ENCODE measurements around the gene TARS1. TPM values are rescaled to one million over a fixed set of nuclear protein-coding genes. Genes with fewer than 3 reads are reported as not detected.
A peak's percentile ranks its signal among the peaks of the same experiment; 100 is the strongest.

TARS1 gene
- total RNA-seq, 1 donor from 2014 or later, result 407 TPM

DNA sequence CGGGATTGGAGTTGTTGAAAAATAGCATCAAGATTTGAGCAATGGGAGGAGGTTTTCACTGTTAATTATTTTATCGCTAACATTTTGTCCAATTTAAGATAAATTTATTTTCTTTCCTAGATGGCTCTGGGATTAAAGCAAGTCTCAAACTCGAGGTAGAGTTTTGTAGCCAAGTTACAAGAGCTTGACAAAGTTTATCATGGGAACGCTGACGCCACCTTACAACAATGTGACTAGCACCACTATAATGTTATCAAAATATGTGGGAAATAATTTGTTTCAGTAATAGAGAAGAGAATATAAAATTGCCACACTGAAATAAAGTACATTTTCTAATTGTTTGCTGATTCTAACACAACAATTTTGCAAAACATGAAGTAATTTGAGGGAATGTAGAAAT lies 19.8 kb upstream of the TARS1 start:
- H3K36me3 ChIP-seq (ENCODE audit: control insufficient read depth, insufficient read depth, low read length), result no peaks in the 10 kb centered on the region
- H3K27me3 ChIP-seq (ENCODE audit: control insufficient read depth, insufficient read depth, low read length), result no peaks in the 10 kb centered on the region
- H3K4me3 ChIP-seq (ENCODE audit: low read depth, low read length), result no peak overlapping the region
- FAIRE-seq (no peak), DNase-seq (ENCODE audit: low read depth) (no peak)
- TF ChIP-seq, protein P1, sequence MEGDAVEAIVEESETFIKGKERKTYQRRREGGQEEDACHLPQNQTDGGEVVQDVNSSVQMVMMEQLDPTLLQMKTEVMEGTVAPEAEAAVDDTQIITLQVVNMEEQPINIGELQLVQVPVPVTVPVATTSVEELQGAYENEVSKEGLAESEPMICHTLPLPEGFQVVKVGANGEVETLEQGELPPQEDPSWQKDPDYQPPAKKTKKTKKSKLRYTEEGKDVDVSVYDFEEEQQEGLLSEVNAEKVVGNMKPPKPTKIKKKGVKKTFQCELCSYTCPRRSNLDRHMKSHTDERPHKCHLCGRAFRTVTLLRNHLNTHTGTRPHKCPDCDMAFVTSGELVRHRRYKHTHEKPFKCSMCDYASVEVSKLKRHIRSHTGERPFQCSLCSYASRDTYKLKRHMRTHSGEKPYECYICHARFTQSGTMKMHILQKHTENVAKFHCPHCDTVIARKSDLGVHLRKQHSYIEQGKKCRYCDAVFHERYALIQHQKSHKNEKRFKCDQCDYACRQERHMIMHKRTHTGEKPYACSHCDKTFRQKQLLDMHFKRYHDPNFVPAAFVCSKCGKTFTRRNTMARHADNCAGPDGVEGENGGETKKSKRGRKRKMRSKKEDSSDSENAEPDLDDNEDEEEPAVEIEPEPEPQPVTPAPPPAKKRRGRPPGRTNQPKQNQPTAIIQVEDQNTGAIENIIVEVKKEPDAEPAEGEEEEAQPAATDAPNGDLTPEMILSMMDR (IDR thresholded peaks at IDR 0.05; ENCODE audit: insufficient read depth, low read length, severe bottlenecking), result no peak

DNA sequence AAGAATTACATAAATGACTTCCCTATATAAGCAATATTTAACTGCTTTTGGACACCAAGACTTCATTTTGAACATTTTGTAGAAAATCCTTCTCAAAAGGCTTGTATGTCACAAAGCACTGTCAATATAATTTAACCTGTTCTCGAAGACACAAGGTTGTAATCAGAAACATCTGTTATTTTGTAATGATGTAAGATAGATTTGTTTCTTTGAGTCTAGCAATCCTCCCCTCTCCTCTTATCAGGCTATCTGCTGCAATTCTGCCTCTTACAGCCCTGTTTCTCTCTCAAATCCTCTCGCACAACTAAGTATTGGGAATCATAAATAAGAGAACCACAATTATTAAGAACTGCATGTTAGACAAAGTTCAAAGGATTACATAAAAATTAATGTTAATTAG lies 18.6 kb upstream of the TARS1 start:
- DNase-seq (ENCODE audit: low read depth) (no peak), FAIRE-seq (no peak)
- TF ChIP-seq, protein P1 (IDR thresholded peaks at IDR 0.05; ENCODE audit: insufficient read depth, low read length, severe bottlenecking), result no peak
- no peaks in the 10 kb centered on the region for H3K27me3 ChIP-seq (ENCODE audit: control insufficient read depth, insufficient read depth, low read length)
- no peak overlapping the region for H3K4me3 ChIP-seq (ENCODE audit: low read depth, low read length)
- no peaks in the 10 kb centered on the region for H3K36me3 ChIP-seq (ENCODE audit: control insufficient read depth, insufficient read depth, low read length)

DNA sequence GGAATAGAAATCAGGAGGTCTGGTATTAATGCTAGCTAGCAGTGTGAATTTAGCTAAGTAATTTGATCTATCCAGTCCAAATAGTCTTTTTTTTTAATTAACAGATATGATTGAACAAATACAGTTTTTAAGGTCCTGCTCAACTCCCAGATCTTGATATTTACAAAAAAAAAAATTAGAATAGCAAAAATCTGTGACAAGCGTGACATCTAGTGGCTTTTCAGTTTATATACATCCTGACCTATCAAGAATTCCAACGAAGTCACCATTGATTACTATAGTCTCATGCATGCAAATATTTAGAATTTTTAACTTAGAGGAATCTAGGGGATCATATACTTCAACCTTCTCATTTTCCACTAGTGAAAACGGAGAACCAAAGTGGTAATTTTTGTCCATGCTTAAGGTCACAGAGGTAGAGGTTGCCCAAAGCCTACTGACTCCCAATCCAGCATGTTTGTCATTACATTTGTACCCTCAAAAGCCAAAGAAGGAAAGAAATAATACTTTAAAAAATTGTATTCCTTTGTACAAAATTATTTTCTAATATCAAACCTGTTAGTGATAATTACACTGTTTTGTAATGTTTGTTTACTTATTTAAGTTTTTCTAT lies 17.6 kb upstream of the TARS1 start:
- TF ChIP-seq, protein P1 (IDR thresholded peaks at IDR 0.05; ENCODE audit: insufficient read depth, low read length, severe bottlenecking), result peak; percentile 23
- FAIRE-seq (no peak), DNase-seq (ENCODE audit: low read depth) (peak; percentile 42)
- no peak overlapping the region for H3K4me3 ChIP-seq (ENCODE audit: low read depth, low read length)
- H3K27me3 ChIP-seq (ENCODE audit: control insufficient read depth, insufficient read depth, low read length), result no peaks in the 10 kb centered on the region
- H3K36me3 ChIP-seq (ENCODE audit: control insufficient read depth, insufficient read depth, low read length), result no peaks in the 10 kb centered on the region

DNA sequence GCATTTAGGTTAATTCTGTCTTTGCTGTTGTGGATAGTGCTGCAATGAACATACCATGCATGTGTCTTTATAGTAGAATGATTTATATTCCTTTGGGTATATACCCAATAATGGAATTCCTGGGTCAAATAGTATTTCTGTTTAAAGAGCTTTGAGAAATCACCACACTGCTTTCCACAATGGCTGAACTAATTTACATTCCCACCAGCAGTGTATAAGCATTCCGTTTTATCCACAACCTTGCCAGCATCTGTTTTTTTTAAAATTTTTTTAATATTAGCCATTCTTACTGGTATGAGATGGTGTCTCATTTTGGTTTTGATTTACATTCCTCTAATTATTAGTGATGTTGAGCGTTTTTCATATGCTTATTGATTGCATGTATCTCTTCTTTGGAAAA lies 15.5 kb upstream of the TARS1 start:
- DNase-seq (ENCODE audit: low read depth), result no peak
- Histone ChIP-seq H3K4me3 (ENCODE audit: low read depth, low read length) (no peak overlapping the region), H3K36me3 (ENCODE audit: control insufficient read depth, insufficient read depth, low read length) (no peaks in the 10 kb centered on the region), H3K27me3 (ENCODE audit: control insufficient read depth, insufficient read depth, low read length) (no peaks in the 10 kb centered on the region)
- no peak for FAIRE-seq
- TF ChIP-seq, protein P1 (IDR thresholded peaks at IDR 0.05; ENCODE audit: insufficient read depth, low read length, severe bottlenecking), result no peak

DNA sequence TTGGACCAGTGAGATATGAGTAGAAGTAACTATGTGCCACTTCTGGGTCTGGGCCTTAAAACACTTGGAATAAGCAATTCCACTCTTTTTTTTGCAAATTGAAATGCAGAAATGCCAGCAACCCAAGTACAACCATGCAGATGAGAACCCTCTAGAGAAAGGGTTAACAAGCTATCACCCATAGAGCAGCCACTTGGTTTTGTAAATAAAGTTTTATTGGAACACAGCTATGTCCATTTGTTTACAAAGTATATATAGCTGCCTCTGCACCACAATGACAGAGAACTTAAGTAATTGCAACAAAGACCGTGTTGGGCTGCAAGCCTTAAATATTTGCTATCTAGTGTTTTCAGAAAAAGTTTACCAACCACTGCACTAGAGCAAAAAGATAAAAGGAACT lies 9.8 kb upstream of the TARS1 start:
- TF ChIP-seq, protein P1 (IDR thresholded peaks at IDR 0.05; ENCODE audit: insufficient read depth, low read length, severe bottlenecking), result no peak
- Histone ChIP-seq H3K36me3 (ENCODE audit: control insufficient read depth, insufficient read depth, low read length) (no peaks in the 10 kb centered on the region), H3K27me3 (ENCODE audit: control insufficient read depth, insufficient read depth, low read length) (no peaks in the 10 kb centered on the region), H3K4me3 (ENCODE audit: low read depth, low read length) (no peak overlapping the region)
- DNase-seq (ENCODE audit: low read depth), result no peak
- FAIRE-seq, result no peak

DNA sequence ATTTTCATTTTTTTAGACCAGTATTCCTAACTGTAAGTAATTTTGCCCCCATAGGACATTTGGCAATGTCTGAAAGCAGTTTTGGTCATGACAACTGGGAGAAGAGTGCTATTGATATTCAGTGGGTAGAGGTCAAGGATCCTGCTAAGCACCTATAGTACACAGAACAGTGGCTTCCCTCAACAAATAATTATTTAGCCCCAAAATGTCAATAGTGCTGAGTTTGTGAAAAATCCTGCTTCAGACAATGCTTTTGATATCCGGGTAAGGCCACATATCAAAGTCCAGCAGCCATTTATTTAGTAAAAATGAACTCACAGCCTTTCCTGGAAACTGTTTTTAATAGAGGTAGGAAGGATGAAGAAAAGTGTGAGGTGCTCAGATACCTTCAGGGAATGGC lies 8.1 kb upstream of the TARS1 start:
- no peak for FAIRE-seq
- H3K27me3 ChIP-seq (ENCODE audit: control insufficient read depth, insufficient read depth, low read length), result no peaks in the 10 kb centered on the region
- TF ChIP-seq, protein P1 (IDR thresholded peaks at IDR 0.05; ENCODE audit: insufficient read depth, low read length, severe bottlenecking), result no peak
- H3K36me3 ChIP-seq (ENCODE audit: control insufficient read depth, insufficient read depth, low read length), result no peaks in the 10 kb centered on the region
- H3K4me3 ChIP-seq (ENCODE audit: low read depth, low read length), result no peak overlapping the region
- no peak for DNase-seq (ENCODE audit: low read depth)
